ENCODE data around the gene ZBTB47. TPM values are rescaled to one million over a fixed set of nuclear protein-coding genes. Genes with fewer than 3 reads are reported as not detected.

ZBTB47 gene
- total and polyA plus RNA-seq, 10 of the 15 experiments (the other 5 are each of a cell fraction or from before 2014, with no cell fraction given), result 0.04 to 3.4 (median 1.0) TPM; not detected in 1

DNA sequence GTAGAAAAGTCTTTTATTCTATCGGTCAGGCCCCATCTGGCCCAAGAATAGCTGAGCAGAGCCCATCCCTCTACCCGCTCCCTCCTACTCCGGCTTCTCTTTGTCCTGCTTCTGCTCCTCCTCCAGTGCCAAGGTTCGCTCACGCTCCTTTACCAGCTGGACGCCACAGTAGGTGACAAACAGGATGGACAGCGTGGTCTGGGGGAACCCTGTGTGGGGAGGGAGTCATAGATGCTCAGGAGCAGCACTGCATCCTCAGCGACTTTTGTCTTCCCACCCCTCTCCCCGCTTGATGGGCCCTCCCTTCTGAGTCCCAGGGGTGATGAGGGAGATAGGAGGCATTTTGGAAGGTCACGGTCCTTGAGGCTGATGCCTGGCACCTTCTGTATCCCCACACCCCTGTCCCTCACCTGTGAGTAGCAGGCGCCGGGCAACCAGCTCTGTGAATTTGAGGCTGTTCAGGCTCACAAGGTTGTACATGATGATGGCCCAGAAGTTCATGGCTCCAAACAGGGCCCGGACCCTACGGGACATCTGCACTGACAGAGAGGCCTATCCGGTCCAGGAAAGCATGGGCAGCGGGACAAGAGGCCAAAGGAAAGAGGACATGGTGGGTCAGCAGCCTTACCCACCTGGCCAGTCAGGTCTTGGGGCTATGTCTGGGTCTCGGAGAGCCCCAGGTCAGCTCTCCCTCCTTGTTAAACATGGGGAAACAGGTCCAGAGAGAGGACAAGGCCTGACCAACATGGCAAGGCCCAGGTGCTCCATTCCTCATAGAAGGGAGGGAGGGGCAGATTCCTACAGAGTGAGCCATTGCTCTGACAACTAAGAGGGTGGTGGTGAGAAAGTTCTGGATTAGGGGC, 39.4 kb downstream of the ZBTB47 start (continued):
- TF ChIP-seq TBL1XR1 (IDR thresholded peaks at IDR 0.05; ENCODE audit: low read depth, low read length), result no peak
- TF ChIP-seq IKZF1 (conservative IDR thresholded peaks at IDR 0.05), result no peak
- TF ChIP-seq, protein P1, sequence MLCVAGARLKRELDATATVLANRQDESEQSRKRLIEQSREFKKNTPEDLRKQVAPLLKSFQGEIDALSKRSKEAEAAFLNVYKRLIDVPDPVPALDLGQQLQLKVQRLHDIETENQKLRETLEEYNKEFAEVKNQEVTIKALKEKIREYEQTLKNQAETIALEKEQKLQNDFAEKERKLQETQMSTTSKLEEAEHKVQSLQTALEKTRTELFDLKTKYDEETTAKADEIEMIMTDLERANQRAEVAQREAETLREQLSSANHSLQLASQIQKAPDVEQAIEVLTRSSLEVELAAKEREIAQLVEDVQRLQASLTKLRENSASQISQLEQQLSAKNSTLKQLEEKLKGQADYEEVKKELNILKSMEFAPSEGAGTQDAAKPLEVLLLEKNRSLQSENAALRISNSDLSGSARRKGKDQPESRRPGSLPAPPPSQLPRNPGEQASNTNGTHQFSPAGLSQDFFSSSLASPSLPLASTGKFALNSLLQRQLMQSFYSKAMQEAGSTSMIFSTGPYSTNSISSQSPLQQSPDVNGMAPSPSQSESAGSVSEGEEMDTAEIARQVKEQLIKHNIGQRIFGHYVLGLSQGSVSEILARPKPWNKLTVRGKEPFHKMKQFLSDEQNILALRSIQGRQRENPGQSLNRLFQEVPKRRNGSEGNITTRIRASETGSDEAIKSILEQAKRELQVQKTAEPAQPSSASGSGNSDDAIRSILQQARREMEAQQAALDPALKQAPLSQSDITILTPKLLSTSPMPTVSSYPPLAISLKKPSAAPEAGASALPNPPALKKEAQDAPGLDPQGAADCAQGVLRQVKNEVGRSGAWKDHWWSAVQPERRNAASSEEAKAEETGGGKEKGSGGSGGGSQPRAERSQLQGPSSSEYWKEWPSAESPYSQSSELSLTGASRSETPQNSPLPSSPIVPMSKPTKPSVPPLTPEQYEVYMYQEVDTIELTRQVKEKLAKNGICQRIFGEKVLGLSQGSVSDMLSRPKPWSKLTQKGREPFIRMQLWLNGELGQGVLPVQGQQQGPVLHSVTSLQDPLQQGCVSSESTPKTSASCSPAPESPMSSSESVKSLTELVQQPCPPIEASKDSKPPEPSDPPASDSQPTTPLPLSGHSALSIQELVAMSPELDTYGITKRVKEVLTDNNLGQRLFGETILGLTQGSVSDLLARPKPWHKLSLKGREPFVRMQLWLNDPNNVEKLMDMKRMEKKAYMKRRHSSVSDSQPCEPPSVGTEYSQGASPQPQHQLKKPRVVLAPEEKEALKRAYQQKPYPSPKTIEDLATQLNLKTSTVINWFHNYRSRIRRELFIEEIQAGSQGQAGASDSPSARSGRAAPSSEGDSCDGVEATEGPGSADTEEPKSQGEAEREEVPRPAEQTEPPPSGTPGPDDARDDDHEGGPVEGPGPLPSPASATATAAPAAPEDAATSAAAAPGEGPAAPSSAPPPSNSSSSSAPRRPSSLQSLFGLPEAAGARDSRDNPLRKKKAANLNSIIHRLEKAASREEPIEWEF (IDR thresholded peaks at IDR 0.05; ENCODE audit: insufficient replicate concordance, low read depth, low read length), result no peak
- no peak for TF ChIP-seq HDAC2 (IDR thresholded peaks at IDR 0.05)
- TF ChIP-seq PAX5 (IDR thresholded peaks at IDR 0.05; ENCODE audit: borderline replicate concordance, low read depth, low read length), result no peak
- no peak for TF ChIP-seq MEF2A (IDR thresholded peaks at IDR 0.05; ENCODE audit: insufficient read depth, low read depth, low read length)
- no peak for TF ChIP-seq SUPT20H (IDR thresholded peaks at IDR 0.05; ENCODE audit: borderline replicate concordance, control insufficient read depth, low read depth, low read length)
- no peak for TF ChIP-seq SIN3A (IDR thresholded peaks at IDR 0.05; ENCODE audit: low read depth, low read length)

All from GM12878 (cell line).